Skin of body (tissue), 2 donors: Measurements from ENCODE around the gene COL6A3. TPM values are rescaled to one million over a fixed set of nuclear protein-coding genes. Genes with fewer than 3 reads are reported as not detected.
"Not testable (repeated sequence)": the region's sequence is repeated elsewhere in the genome, so short reads cannot be mapped to it uniquely, and the experiment has no call there.

Source experiments
- DNase-seq: peaks from one replicate; lab custom pipeline; 2025; lab: John Stamatoyannopoulos, UW
- total RNA-seq: library from RNA; depleted of rRNA; stranded (reverse); fragments of >200 nt; gene quantifications from one replicate; pipeline ENCODE4 v1.2.3, GENCODE V29; 2014

The COL6A3 gene
- total RNA-seq, 1 donor from 2014 or later: 637 TPM

- no peak for DNase-seq
These were observed 29.3 kb downstream of the COL6A3 start for GRCh38 chr2:237384672-237385020.

GRCh38 chr2:237383991-237384671 lies 29.8 kb downstream of the COL6A3 start:
- no peak for DNase-seq

- DNase-seq: no peak
These were observed 33.2 kb downstream of the COL6A3 start for GRCh38 chr2:237380768-237381167.

- DNase-seq: no peak
These were observed 34.3 kb downstream of the COL6A3 start for GRCh38 chr2:237379636-237380035.

- no peak for DNase-seq
These were observed 35.3 kb downstream of the COL6A3 start for GRCh38 chr2:237378650-237379049.

GRCh38 chr2:237374284-237375060 lies 39.5 kb downstream of the COL6A3 start:
- no peak for DNase-seq

- no peak for DNase-seq
These were observed 42.1 kb downstream of the COL6A3 start for GRCh38 chr2:237371856-237372255.

GRCh38 chr2:237365671-237366070 lies 48.3 kb downstream of the COL6A3 start:
- no peak for DNase-seq

GRCh38 chr2:237364655-237365054 lies 49.3 kb downstream of the COL6A3 start:
- DNase-seq: no peak

- DNase-seq: peak; percentile 27
These were observed 52.6 kb downstream of the COL6A3 start for GRCh38 chr2:237361194-237362004.

- no peak for DNase-seq
These were observed 53.8 kb downstream of the COL6A3 start for GRCh38 chr2:237359894-237360780.

- DNase-seq: no peak
These were observed 54.5 kb downstream of the COL6A3 start for GRCh38 chr2:237359518-237359840.

- DNase-seq: no peak
These were observed 55.0 kb downstream of the COL6A3 start for GRCh38 chr2:237358721-237359517.

- DNase-seq: no peak
These were observed 58.3 kb downstream of the COL6A3 start for GRCh38 chr2:237355701-237356100.

- DNase-seq: peak; percentile 9
These were observed 59.1 kb downstream of the COL6A3 start for GRCh38 chr2:237354892-237355291.

- not testable (repeated sequence) for DNase-seq
These were observed 59.8 kb downstream of the COL6A3 start for GRCh38 chr2:237354172-237354571.

GRCh38 chr2:237353215-237353614 lies 60.7 kb downstream of the COL6A3 start:
- no peak for DNase-seq

- no peak for DNase-seq
These were observed 61.6 kb downstream of the COL6A3 start for GRCh38 chr2:237352279-237352845.

- DNase-seq: no peak
These were observed 62.2 kb downstream of the COL6A3 start for GRCh38 chr2:237351796-237352195.

GRCh38 chr2:237351046-237351445 lies 62.9 kb downstream of the COL6A3 start:
- no peak for DNase-seq
